ENCODE measurements around the gene IRAG1.

IRAG1 gene

DNA sequence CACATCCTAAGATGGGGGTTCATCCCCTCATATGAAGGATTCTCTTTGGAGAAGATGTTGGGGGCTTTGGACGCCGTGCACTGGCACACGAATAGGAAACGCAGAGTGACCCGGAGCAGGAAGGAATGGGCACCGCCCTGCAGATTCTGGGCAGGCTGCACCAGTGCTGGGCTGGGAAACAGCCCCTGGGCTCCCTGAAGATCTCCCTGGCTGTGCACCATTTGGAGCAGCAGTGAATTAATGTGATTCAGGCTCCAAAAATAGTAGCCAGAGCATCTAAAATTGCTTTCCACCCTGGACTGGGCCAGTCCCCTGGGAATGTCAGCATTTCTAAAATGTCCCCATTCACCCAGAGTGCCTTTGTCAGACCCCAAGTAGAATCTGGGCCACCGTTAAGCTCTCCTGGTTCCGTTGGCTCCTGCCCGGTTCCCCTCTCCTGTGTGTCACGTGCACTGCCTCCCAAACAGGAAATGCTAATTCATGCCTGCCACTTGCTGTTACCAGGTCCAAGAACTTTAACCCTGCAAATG, 18.6 kb downstream of the IRAG1 start:
- TF ChIP-seq, protein P1, sequence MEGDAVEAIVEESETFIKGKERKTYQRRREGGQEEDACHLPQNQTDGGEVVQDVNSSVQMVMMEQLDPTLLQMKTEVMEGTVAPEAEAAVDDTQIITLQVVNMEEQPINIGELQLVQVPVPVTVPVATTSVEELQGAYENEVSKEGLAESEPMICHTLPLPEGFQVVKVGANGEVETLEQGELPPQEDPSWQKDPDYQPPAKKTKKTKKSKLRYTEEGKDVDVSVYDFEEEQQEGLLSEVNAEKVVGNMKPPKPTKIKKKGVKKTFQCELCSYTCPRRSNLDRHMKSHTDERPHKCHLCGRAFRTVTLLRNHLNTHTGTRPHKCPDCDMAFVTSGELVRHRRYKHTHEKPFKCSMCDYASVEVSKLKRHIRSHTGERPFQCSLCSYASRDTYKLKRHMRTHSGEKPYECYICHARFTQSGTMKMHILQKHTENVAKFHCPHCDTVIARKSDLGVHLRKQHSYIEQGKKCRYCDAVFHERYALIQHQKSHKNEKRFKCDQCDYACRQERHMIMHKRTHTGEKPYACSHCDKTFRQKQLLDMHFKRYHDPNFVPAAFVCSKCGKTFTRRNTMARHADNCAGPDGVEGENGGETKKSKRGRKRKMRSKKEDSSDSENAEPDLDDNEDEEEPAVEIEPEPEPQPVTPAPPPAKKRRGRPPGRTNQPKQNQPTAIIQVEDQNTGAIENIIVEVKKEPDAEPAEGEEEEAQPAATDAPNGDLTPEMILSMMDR (IDR thresholded peaks at IDR 0.05; ENCODE audit: borderline replicate concordance, insufficient read depth, low read depth, low read length) = no peak
- no peak overlapping the region for H3K4me3 ChIP-seq (ENCODE audit: low read depth, low read length)

DNA sequence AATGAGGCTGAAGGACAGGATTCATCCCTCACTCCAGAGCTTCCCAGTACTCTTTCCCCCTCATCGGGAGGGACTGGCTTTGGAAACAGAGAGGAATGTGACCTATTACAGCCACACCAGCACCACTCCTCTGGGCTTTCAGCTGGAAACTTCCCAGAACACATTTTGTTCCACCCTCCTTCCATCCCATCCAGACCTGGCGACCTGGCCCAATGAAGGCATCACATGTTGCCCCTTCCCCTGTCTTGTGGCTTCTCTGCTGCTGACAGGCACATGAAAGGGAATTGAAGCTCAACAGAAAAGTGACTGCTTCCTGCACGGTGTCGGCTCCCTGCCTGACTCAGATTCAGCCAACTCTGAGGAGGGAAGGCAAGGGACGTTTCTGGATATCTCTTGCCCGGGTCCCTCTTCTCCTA, 19.1 kb downstream of the IRAG1 start:
- TF ChIP-seq, protein P1 (IDR thresholded peaks at IDR 0.05; ENCODE audit: borderline replicate concordance, insufficient read depth, low read depth, low read length) = no peak
- H3K4me3 ChIP-seq (ENCODE audit: low read depth, low read length) = no peak overlapping the region

DNA sequence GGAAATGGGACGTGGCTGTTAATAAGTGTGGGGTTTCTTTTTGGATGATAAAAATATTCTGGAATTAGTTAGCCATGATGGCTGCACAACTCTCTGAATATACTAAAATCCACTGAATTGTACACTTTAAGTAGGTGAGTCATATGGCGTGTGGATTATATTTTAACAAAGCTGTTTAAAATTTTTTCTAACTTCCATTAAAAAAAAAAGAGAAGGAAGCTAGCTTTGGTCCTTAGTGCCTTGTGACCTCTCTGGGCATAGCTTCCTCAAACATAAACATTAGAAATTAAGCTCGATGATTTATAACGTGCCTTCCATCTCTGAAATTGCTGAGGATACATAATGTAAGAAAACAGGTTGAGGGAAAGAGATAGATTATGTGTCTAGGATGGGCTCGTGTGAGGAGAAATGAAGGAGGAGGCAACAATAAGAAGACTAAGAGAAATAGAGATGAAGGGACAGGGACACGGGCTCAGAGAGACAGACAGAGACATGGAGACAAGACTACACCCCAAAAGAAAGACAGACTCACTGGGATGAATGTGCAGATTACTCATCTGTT, 20.0 kb downstream of the IRAG1 start:
- TF ChIP-seq, protein P1 (IDR thresholded peaks at IDR 0.05; ENCODE audit: borderline replicate concordance, insufficient read depth, low read depth, low read length) = no peak
- no peak overlapping the region for H3K4me3 ChIP-seq (ENCODE audit: low read depth, low read length)

DNA sequence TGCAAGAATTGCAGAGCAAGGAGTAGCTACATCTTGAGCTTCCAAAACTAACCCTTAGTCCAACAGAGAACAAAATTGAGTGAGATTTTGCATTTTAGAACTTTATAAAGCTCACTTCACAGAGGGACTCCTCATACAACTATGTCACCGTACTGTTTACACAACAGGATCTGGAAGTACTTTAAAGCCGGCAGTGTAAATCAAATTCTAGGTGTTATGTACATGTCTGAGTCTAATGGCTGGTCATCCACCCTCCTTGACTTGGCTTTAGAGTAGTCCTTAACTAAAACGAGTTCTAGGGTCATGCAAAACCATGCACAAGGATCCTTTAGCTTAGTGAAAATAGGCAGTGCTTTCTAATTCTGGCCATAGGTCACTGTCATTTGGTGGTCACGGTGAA, 23.5 kb downstream of the IRAG1 start:
- TF ChIP-seq, protein P1 (IDR thresholded peaks at IDR 0.05; ENCODE audit: borderline replicate concordance, insufficient read depth, low read depth, low read length) = no peak

DNA sequence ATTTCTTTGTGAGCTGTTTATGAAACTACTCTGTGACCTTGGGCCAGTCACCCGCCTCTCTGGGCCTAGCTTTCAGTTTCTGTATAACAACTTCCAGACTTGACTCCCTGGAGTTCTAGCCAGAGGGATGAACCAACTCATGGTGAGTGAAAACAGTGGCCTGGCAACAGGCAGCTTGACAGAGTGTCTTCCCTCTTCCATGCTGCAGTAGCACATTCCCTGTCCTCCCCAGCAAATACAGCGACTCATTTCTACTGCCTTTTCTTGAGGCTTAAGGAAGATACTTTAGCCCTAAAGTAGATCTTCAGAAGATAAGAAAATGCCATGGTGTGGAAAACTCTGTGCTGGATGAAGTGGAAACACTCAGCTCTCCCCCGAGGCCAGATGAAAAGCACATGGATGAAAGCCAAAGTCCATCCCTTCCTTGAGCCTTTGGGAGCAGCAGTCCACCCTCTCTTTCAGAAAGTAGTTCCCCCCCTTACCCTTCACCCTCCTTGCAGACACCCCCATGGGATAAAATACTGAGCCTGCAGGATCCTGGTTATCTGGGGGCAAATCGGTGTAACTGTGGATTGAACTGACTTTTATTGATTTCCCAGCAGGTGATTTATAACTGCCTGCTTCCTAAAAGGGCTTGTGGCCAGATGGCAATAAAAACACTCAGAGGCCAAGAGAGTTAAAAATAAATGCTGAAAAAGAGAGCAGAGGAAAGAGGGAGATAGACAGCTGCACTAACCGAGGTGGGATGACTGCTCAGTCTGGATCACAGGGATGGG, 24.1 kb downstream of the IRAG1 start:
- TF ChIP-seq, protein P1 (IDR thresholded peaks at IDR 0.05; ENCODE audit: borderline replicate concordance, insufficient read depth, low read depth, low read length) = no peak
- H3K4me3 ChIP-seq (ENCODE audit: low read depth, low read length) = no peak overlapping the region

More for the DNA sequence above, 23.5 kb downstream of the IRAG1 start:
- H3K4me3 ChIP-seq (ENCODE audit: low read depth, low read length) = no peak overlapping the region

DNA sequence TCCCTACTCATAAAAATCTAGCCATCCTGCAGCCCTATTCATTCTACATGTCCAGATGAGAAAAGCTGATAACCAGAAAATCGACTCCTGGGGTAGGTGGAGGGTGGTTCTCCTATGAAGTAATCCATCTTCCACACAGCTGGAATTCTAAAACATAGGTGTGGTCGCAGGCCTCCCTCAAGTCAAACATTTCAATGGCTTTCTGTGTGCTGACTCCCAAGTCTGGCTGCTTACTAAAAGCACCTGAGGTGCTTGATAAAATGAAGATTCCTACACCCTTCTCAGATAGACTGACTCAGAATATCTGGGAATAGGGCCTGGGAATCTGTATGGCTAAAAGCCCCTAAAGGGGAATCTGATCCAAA, 26.1 kb downstream of the IRAG1 start:
- H3K4me3 ChIP-seq (ENCODE audit: low read depth, low read length) = no peak overlapping the region
- TF ChIP-seq, protein P1 (IDR thresholded peaks at IDR 0.05; ENCODE audit: borderline replicate concordance, insufficient read depth, low read depth, low read length) = no peak
